HS-5 (cell line): ENCODE results near the gene CRADD.
"Not testable (repeated sequence)": the region's sequence is repeated elsewhere in the genome, so short reads cannot be mapped to it uniquely, and the experiment has no call there.

Experiments
- DNase-seq: peaks from one replicate; pipeline ENCODE4 v3.0.0-alpha.2; 2012; ENCODE audit warnings: low read depth

Gene CRADD

DNA sequence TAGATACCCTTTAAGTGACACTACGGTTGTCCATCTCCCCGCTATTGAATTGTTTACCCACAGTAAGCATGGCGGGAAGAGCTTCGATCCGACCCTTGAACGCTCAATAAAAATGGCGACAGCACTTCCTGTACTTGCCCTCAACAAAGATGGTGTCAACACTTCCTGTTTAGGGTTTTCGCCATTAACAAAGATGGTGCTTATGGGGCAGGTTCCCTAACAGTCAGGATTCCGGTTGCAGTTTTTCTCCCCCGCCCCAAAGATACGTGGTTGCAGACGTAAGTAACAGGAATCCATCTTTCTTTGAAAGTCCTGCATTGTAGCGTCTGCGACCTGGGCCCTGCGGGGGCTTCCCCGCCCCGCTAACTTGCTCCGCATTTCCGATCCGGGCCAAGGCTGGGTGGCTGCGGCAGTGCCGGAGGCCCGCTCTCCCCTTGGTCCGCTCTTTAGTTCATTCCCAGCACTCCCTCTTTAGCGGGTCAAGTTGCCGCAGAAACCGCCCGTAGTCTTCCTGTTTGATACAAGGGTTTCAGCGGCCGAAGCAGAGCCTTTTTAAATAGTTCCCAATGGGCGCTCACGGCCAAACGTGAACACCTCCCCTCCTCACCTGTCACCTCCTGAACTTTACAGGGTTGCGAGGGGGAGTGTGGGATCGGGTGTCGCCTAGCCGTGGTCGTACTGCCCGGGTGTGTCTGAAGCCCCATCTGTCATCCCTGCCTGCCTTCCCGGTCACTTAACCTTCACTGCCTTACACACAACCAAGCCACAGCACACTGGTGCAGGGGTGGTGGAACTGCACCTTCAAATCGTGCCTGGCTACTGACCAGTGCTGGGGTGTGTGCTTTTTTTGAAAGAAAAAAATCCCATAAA, at the start of gene CRADD:
CRADD (plus strand) TSS at position 181 of the 870 bp plus-strand sequence.
- DNase-seq, result peak; percentile 95

DNA sequence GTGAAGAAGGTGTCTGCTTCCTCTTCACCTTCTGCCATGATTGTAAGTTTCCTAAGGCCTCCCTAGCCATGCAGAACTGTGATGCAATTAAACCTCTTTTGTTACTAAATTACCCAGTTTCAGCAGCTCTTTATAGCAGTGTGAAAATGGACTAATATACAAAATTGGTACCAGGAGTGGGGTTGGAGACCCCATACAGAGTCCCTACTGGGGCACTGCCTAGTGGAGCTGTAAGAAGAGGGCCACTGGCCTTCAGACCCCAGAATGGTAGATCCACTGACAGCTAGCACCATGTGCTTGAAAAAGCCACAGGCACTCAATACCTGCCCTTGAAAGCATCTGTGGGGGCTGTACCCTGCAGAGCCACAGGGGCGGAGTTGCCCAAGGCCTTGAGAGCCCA, 44.8 kb upstream of the CRADD start:
- DNase-seq, result no peak

DNA sequence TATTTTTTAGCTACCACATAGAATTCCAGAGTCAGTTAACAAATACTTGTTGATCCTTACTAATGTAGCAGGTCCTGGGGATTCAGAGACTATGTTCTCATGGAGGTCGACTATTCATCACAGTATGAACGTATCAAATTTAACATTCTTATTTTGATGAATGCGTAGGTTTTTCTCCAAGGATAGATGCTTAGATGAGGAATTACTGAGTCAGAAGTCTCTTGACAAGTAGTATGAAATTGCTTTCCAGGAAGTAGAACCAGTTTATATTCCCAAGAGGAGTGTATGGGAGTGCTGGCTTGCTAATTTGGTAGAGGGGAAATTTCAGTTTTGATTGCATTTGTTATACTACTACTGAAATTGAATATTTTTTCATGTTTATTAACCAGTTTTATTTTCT, 42.8 kb upstream of the CRADD start:
- DNase-seq, result peak; percentile 9

DNA sequence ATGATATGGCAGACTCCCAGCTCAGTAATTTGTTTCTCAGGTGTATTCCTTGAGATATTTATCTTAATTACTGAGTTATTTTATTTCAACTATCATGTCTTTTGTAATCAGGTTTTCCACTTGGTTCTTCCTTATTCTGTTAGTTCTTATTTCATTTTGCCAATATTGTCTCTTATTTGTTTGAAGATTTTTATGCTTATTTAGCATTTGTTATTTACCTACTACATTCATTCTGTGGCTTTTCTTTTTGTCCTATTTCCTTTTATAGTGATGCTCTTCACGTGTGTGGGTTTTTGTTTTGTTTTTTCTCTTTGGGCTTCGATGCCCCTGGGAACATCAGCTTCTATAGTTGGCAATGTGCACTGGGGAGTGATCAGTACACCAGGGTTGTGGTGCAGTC, 40.5 kb upstream of the CRADD start:
- no peak for DNase-seq

DNA sequence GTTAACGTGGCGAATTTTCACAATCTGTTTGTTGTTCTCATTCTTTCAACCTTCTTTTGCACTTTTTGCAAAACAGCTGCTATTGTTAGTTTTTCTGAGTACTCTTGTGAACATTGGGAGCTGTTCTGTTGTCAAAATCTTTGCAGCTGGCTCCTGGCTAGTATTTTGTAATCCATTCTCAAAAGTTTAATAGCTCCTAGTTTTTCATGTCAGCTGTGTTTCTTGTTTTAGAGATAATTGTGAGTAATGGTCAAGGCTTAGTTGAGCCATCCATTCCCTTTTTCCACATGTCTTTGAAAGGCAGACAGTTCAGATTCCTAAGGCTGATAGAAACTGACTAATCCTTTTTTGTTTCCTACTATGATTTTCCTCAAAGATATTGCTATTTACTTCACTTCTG, 39.1 kb upstream of the CRADD start:
- DNase-seq, result no peak

DNA sequence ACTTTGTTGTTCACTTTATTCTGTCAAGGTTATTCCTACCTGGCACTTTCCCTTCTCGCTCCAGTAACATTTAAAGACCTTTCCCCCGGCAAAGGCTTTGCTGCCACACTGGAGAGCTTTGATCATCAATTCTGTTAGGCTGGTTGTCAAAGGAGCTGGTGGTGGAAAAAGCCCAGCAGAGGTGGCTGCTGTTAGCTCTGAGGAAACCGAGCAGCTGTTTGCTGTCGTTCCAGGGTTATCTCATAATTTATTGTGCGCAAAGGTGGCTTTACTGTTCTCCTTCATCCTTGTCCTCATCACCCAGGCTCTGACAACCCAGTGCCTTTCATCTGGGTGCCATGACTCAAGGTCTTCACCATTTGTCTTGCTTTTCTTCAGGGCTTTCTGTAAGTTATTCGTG, 38.2 kb upstream of the CRADD start:
- no peak for DNase-seq

DNA sequence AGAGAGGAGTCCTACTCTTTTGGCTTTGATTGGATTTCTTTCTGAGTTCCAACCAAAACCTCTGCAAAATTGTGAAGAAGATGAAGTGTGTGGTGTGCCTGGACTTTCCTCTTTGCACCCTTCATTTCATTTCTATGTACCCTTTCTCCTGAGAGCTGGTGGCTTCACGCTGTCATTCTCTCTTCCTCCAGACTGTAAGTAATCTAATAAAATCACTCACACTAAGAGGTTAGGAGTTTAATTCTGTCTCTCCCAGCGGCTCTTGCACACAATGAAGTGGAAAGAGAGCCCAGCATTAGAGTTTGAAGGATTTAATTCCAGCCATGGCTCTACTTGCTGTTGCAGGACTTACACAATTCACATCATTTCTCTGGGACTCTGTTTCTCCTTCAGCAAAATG, 37.8 kb upstream of the CRADD start:
- DNase-seq, result no peak

DNA sequence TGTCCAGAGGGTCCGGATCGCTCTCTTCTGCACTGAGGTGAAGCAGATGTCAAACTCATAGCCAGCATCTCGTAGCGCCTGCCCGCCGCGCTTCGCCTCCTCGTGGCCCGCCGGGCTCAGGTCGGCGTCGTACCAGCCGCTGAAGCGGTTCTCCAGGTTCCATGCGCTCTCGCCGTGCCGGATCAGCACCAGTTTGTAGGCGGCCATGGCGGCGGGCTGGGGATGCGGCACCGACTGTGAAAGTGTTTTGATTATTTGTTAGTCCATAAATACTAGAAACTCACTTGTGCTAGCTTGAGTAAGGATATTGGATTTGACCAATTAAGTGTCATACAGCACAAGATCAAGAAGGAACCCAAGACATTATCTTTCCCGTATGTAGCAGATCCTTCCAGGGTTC, 35.8 kb upstream of the CRADD start:
- DNase-seq, result not testable (repeated sequence)

DNA sequence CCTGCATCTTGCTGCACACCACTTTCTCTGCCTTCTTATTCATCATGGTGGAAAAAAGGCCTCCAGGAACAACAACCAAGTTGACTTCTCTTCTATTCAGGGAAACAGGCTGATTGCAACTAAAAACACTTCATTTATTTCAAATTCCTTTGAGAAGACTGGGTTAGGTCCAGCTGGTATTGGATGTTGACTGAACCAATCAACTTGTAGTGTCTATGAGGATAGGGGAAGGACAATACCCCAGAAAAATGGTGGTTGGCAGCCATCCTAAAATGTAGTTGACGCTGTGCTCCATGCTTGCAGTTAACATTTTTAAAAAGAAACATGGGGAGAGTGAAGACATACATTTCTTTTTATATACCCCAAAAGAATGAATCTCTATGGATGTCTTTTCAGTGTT, 34.4 kb upstream of the CRADD start:
- no peak for DNase-seq

DNA sequence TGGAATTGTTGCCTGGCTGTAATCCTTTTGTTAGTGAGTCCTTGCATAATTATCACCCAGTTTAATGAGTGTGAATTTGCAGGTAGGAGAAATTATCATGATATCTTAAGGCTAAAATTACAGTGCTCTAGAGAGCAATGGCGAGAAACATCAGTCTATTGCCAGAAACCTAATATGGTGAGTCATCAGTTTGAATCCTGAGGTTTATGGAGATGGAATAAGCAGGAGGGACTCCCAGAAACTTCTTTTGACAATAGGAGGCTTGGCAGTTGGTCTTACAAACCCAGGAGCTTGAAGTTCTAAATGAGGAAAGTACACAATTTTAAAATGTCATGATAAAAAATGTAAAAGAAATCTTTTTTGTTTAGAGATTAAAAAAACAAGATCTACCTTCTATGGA, 31.5 kb upstream of the CRADD start:
- DNase-seq, result no peak

DNA sequence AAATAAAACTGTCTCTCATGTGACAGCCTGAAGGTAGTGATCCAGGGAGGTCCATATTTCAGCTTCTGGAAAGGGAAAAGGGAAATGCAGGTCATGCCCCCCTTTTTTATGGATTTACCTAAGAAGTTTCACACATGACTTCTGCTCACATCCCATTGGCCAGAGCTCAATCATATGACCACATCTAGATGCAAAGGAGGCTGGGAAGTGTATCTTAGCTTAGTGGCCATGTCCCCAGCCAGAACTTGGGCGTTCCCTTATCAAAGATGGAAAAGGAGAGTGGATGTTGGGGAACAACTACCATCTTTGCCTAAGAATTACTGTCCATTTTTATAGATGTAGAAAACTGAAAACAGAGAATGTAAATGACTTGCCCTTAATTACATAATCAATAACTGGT, 26.5 kb upstream of the CRADD start:
- DNase-seq, result no peak

DNA sequence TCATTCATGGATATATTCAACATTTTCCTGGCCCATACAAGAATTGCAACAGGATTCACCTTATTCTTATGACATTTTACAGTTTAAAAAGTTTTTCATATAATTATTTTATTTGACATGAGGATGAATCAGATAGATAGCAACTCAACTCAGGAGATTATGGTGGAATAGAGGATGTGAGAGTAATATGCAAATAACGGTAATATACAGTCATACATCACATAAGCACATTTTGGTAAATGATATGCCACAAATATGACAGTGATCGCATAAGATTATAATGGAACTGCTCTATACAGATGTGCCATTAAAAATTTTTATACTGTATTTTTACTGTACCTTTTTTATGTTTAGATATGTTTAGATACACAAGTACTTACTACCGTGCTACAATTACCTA, 24.1 kb upstream of the CRADD start:
- no peak for DNase-seq

DNA sequence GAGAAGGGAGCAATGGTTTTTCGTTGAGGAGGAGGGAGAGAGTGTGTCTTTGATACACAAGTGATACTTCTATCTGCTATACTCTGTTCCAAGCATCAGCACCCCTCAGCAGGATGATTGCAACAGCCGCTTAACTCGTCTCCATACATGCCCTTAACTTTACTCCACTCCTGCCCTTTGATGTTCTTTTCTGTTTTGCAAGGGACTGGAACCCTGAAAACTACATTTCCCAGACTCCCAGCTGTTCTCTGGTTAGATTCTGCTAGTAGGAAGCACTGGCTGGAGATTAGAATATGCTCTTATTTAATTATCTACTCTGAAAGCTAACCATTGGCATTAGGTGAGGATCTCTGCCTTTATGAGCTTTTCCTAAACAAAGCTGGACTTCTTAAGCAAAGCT, 23.5 kb upstream of the CRADD start:
- DNase-seq, result no peak

DNA sequence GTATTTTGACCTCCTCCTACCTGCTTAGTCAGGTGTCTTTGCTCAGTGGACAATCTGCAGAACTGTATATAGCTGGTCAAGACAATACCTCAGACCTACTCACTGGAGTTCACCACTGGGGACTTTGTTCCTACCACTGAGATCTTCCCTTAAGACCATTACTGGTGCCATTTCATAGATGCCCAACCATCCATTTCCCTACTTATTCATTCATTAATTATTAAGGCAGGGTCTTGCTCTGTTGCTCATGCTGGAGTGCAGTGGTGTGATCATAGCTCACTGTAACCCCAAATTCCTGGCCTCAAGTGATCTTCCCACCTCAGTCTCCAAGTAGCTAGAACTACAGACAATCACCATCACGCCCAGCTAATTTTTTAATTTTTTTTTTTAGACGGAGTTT, 22.8 kb upstream of the CRADD start:
- DNase-seq, result no peak

DNA sequence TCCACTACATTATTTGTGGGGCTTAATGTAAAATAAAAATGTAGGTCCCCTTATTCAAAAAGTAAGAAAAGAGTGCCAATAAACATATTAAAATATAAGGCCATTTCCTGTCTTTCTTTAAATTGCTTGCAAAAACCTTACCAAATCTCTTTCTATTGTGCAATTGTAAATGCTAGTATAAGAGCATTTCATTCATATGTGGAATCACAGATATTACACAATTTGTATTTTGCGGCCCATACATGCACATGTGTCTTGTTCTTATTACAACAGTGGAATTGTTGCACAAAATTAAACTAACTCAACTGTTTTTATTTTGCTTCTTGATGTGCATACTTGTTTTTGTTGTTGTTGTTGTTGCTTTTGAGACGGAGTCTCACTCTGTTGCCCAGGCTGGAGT, 20.1 kb upstream of the CRADD start:
- no peak for DNase-seq

DNA sequence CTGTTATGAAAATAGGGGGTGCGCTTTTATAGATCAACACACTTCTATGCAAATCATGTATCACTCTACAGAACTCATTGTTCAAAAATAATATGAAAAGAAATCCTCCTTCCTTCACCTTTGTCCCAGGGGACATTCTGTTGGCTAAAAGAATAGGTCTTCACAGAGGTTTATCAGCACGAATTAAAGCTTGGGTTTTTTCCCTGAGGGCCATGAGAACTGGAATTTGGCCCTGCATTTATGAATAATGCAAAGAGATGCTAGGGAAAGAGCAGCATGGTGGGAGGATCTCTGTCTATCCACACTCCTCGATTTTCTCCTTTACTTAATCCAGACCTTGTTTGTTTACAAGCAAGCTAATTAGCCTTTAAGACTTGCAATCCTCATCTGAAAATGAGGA, 16.2 kb upstream of the CRADD start:
- DNase-seq, result no peak

DNA sequence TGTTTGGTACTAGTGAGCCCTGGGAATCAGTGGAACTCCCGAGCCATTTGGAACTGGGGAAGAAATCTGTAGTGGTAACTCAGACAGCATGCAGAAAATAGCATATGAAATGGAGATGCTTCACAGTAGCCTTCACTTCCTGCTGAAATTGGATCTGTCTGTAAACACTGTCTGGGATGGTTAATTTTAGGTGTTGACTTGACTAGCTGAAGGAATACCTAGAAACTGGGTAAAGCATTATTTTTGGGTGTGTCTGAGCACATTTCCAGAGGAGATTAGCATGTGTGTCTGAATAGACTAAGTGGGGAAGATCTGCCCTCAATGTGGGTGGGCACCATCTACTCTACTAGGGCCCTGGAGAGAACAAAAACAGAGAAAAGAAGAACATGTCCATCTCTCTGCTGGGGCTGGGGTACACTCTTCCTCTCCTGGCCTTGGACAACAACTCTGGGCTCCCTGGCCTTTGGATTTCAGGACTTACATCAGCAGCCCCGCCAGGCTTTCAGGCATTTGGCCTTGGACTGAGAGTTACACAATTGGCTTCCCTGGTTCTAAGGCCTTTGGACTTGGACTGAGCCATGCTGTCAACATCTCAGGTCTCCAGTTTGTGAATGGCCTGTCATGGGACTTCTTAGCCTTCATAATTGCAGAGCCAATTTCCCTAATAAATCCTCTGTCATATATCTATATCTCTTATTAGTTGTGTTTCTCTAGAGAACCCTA, 14.0 kb upstream of the CRADD start:
- DNase-seq, result no peak

DNA sequence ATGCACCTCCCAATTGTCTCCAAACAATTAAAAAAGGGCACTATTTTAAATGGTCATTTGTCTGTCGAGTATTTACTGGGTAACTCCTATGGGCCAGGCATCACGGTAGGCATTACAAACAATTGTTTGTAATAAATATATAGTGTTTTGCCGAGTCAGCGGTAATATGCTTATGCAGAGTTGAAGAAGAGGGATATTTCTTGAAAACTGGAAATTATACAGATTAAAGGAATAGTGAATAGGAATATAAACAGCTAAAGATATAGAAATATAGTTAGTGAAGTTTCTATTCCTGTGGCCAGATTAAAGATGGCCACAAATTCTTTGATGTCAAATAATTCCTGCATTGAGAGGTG, 13.5 kb upstream of the CRADD start:
- no peak for DNase-seq

DNA sequence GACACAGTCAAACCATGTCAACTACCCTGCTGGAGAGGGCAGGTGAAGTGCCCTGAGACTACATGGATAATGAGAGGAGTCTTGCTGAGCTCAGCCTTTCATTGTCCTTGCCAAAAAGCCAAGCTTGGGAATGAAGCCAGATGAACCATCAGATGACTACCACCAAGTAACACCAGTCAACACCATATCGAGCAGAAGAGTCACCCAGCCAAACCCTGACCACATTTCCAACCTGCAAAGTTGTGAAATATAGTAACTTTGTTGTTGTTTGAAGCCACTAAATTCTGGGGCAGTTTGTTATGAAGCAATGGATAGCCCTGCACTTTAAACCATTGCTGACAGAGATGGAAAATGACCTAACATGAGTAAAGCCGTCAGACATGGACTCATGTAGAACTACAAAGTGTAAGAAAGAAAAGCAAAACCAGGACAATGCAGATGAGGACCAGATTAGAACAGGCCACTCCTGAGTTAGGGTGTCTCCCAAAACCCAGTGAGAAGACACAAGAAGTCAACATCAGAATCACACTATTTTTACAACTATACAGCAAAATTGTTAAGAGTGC, 12.5 kb upstream of the CRADD start:
- DNase-seq, result no peak

DNA sequence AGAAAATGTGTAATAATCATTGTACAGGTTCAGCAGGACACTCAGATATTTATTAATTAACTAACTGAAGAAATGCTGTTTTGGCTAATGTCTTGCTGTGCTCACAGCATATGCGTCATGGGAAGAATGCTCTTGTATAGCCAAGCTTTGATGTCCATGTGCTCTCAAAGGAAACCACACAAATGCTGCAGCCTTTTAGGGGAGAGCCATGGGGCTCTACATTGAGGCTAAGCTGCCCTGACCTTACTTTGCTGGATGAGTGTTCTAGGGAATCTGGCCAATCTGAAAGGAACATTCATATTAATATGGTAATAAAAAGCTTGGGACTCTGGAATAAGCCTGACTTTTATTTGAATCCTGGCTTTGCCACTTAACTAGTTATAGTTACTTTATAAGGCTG, 9.5 kb upstream of the CRADD start:
- no peak for DNase-seq

DNA sequence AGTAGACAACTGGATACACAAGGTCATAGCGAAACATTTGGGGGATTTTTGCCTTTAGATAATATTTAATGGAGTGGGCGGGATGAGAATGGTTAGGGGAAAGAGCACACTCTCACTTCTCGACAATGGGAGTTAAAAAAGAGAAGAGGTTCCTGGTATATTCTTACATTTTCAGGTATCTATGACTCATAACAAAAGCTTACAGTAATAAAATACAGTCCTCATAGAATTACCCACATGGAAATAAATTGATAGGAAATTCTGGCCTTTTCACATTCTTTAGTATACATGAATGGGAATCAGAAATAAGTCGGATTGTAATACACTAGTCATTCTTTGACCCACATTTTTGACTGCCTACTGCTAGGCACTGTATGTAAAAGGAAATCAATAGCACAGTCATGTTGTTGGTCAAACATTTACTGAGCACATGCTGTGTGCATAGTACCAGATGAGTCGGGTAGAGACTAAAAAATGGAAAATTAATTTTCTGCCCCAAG, 8.2 kb upstream of the CRADD start:
- DNase-seq, result no peak

DNA sequence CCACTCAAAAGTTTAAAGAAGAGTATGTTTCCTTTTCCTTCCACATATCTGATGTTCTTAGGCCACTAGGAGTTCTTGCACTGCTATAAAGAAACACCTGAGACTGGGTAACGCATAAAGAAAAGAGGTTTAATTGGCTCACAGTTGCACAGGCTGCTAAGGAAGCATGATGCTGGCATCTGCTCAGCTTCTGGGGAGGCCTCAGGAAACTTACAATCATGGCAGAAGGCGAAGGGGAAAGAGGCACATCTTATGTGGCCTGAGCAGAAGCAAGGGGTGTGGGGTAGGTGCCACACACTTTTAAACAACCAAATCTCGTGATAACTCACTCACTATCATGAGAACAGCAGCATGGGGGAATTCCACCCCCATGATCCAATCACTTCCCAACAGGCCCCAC, 7.7 kb upstream of the CRADD start:
- no peak for DNase-seq

DNA sequence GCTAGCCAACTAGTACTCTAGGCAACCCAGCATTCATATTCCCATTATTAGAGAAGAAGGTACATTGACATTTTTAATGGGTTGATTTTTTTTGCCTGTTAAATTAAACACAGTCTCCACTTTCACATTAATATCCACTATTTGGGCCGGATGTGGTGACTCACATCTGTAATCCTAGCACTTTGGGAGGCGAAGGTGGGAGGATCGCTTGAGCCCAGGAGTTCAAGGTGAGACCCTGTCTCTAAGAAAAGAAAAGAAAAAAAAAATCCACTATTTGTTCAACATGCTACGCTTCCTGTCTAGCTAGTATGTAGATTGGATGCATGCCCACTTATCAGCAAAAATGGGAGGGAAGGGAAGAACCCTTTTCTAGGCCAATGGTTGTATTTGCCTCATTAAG, 7.1 kb upstream of the CRADD start:
- DNase-seq, result no peak
